ENCODE results near the gene QTRT2.

DNA sequence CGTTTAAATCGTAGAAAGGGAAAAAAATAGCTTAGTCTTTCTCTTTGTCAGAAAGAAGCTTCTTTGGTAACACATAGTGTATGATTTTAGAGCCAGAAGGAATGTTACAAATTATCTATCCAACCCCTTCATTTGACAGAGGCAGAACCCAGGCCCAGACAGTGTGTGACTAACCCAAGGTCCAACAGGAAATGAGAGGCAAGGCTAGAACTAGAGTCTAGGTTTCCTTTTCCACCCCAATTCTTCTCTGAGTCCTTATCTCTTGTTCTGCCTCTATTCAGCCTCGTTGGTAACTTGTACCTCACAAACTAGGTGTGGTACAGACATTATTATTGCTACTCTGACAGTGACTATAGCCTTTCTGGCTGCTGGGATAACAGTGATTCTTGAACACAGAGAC lies 39.3 kb downstream of the QTRT2 start:
- TF ChIP-seq POLR2A (IDR thresholded peaks at IDR 0.05; ENCODE audit: low read depth, low read length) (no peak), POLR2AphosphoS5 (IDR thresholded peaks at IDR 0.05; ENCODE audit: low read depth, low read length) (no peak), TAF1 (IDR thresholded peaks at IDR 0.05; ENCODE audit: low read depth, low read length) (no peak)

Data from GM12891 (cell line).